ENCODE results near the gene SLC15A4.

DNA sequence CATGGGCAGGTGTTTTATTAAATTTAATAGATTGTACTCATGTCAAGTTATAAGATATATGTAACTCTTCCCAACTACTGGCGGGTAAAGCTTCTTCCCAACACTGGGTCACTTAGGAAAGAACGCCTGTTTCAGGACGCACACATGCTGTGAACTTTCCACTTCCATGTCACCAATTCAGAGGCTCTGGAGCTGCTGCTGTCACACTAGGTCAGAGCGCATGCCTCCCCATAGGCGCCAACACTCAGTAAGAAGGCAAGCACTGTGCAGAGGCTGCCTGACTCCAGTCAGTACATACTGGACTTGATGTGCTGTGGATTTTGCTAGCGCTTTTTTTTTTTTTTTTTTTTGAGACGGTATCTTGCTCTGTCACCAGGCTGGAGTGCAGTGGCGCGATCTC is 17.2 kb downstream of the SLC15A4 start:
- TF ChIP-seq EZH2 (optimal IDR thresholded peaks at IDR 0.05; ENCODE audit: low read depth, low read length) (no peak), EZH2phosphoT487 (IDR thresholded peaks at IDR 0.05; ENCODE audit: low read length) (no peak)
- TF ChIP-seq, protein P1, sequence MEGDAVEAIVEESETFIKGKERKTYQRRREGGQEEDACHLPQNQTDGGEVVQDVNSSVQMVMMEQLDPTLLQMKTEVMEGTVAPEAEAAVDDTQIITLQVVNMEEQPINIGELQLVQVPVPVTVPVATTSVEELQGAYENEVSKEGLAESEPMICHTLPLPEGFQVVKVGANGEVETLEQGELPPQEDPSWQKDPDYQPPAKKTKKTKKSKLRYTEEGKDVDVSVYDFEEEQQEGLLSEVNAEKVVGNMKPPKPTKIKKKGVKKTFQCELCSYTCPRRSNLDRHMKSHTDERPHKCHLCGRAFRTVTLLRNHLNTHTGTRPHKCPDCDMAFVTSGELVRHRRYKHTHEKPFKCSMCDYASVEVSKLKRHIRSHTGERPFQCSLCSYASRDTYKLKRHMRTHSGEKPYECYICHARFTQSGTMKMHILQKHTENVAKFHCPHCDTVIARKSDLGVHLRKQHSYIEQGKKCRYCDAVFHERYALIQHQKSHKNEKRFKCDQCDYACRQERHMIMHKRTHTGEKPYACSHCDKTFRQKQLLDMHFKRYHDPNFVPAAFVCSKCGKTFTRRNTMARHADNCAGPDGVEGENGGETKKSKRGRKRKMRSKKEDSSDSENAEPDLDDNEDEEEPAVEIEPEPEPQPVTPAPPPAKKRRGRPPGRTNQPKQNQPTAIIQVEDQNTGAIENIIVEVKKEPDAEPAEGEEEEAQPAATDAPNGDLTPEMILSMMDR (IDR thresholded peaks at IDR 0.05; ENCODE audit: low read length) = no peak
